GM12873 (cell line): ENCODE results near the gene PSG4.
"Not testable (repeated sequence)": the region's sequence is repeated elsewhere in the genome, so short reads cannot be mapped to it uniquely, and the experiment has no call there.

Experiments used
- TF ChIP-seq, protein P1 (sequence below): IDR thresholded peaks from 2 replicates; pipeline ENCODE4 v1.5.1; 2012; ENCODE audit warnings: low read depth, mild to moderate bottlenecking, moderate library complexity, low read length, control low read depth; ENCODE audit not compliant: insufficient read depth; ENCODE audit errors: missing control alignments

Gene PSG4

DNA sequence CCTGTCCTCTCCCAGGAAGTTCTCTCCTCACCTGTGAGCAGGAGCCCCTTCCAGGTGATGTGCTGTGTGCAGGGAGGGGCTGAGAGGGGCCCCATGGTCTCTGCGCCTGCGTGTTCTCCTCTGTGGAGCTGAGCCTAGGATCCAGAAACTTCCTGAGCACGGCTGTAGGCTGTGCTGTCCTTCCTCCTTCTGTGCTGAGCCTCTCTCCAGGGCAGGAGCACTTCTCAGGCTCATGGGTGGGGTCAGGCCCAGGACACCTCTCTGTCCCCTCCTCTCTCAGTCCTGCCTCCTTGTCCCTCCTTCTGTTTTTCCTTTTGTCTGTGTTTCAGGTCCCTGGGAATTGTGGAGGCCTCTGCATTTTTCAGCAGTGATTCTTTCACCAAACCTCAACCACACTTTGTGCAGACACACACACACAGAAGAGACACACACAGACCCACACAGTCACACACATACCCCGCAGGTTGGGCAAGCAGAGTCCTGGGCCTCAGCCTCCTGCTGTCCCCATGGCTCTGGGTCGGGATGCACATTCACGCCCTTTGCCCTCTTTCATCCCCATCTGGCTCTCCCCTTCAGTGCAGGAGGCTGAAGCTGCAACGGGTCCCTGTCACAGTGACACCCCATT lies 19.0 kb downstream of the PSG4 start, which contains the start of gene PSG5:
PSG5 (minus strand) TSS at position 226 of the 625 bp plus-strand sequence; CDS start at position 95, 131 bp downstream.
- TF ChIP-seq, protein P1, sequence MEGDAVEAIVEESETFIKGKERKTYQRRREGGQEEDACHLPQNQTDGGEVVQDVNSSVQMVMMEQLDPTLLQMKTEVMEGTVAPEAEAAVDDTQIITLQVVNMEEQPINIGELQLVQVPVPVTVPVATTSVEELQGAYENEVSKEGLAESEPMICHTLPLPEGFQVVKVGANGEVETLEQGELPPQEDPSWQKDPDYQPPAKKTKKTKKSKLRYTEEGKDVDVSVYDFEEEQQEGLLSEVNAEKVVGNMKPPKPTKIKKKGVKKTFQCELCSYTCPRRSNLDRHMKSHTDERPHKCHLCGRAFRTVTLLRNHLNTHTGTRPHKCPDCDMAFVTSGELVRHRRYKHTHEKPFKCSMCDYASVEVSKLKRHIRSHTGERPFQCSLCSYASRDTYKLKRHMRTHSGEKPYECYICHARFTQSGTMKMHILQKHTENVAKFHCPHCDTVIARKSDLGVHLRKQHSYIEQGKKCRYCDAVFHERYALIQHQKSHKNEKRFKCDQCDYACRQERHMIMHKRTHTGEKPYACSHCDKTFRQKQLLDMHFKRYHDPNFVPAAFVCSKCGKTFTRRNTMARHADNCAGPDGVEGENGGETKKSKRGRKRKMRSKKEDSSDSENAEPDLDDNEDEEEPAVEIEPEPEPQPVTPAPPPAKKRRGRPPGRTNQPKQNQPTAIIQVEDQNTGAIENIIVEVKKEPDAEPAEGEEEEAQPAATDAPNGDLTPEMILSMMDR, result not testable (repeated sequence)

DNA sequence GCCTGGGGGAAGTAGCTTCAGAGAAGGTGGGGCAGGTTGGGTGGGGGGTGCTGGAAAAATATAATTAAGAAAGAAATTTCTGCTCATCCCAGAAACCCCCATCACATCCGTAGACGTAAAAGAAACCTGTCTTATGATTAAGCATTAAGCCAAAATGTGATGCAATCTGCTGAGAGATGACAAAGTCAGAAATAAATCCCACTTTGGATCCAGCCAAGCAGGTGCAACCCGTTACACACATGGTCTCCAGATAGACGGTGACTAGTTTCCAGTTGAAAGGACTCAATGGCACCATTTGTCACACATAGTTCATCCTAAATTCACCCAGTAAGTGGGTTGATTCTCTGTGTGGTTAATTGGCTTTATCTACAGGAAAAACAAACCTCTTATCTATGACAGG lies 53.2 kb downstream of the PSG4 start:
- TF ChIP-seq, protein P1, result no peak

GRCh38 chr19:43148233-43148632 lies 57.2 kb downstream of the PSG4 start:
- TF ChIP-seq, protein P1, result no peak
